CD14-positive monocyte (primary cell): Measurements from ENCODE around the gene RBM44. TPM values are rescaled to one million over a fixed set of nuclear protein-coding genes. Genes with fewer than 3 reads are reported as not detected.

Source experiments
- DNase-seq, 3 donors: peaks; one replicate each; pipeline ENCODE4 v3.0.0-alpha.2; 2011 to 2022
- H2AFZ ChIP-seq: 2 replicates; pipeline ENCODE4 v1.6.0; 2012; ENCODE audit warnings: mild to moderate bottlenecking, low read depth, low read length, inconsistent platforms; ENCODE audit not compliant: insufficient read depth, poor library complexity, severe bottlenecking
- H3K27ac ChIP-seq, 2 donors: 1 replicate in 1 of 2; 2 replicates in 1 of 2; pipeline ENCODE4 v1.5.1; 2012 to 2013; ENCODE audit warnings: low read length in 2 of 2, control low read depth in 1 of 2, inconsistent platforms in 1 of 2, low read depth in 1 of 2, mild to moderate bottlenecking in 1 of 2
- H3K27me3 ChIP-seq, 2 donors: one replicate each; pipeline versions ENCODE4 v1.6.0 to v1.6.1; 2011 to 2013; ENCODE audit warnings: low read length in 2 of 2; ENCODE audit not compliant: control insufficient read depth in 2 of 2, insufficient read depth in 2 of 2
- H3K36me3 ChIP-seq, 2 donors: replicated peaks in 1 of 2; 1 replicate in 1 of 2; 2 replicates in 1 of 2; pipeline versions ENCODE4 v1.5.1 to v1.6.1; 2012 to 2013; ENCODE audit warnings: low read length in 2 of 2, control low read depth in 1 of 2, inconsistent platforms in 1 of 2, mild to moderate bottlenecking in 1 of 2; ENCODE audit not compliant: insufficient read depth in 2 of 2, control insufficient read depth in 1 of 2
- H3K4me1 ChIP-seq, 2 donors: 1 replicate in 1 of 2; 2 replicates in 1 of 2; pipeline versions ENCODE4 v1.5.1 to v1.6.1; 2012 to 2013; ENCODE audit warnings: low read length in 2 of 2, control low read depth in 1 of 2, inconsistent platforms in 1 of 2, mild to moderate bottlenecking in 1 of 2, moderate library complexity in 1 of 2; ENCODE audit not compliant: insufficient read depth in 2 of 2, control insufficient read depth in 1 of 2
- H3K4me2 ChIP-seq: replicated peaks from 2 replicates; pipeline ENCODE3; 2012; ENCODE audit warnings: low read length, moderate library complexity, mild to moderate bottlenecking; ENCODE audit not compliant: poor library complexity, severe bottlenecking; ENCODE audit errors: extremely low read depth
- H3K4me3 ChIP-seq, 3 experiments: fragments of 200-600 bp in 1 of 3; sonication (generic) in 1 of 3; replicated peaks in 1 of 3; 1 replicate in 2 of 3; 2 replicates in 1 of 3; pipeline ENCODE4 v1.5.1; 2011 to 2013; ENCODE audit warnings: low read length in 3 of 3, mild to moderate bottlenecking in 3 of 3, control low read depth in 2 of 3, low read depth in 2 of 3, inconsistent platforms in 1 of 3, moderate library complexity in 1 of 3
- H3K79me2 ChIP-seq: 2 replicates; pipeline ENCODE4 v1.6.0; 2012; ENCODE audit warnings: mild to moderate bottlenecking, control low read depth, inconsistent platforms, low read length, moderate library complexity; ENCODE audit not compliant: insufficient read depth
- H3K9ac ChIP-seq: 2 replicates; pipeline ENCODE4 v1.6.0; 2017; ENCODE audit warnings: low read length, mild to moderate bottlenecking; ENCODE audit not compliant: insufficient read depth, poor library complexity, severe bottlenecking
- H3K9me3 ChIP-seq, 2 donors: replicated peaks in 1 of 2; 1 replicate in 1 of 2; 2 replicates in 1 of 2; pipeline versions ENCODE4 v1.5.1 to v1.6.1; 2012 to 2013; ENCODE audit warnings: low read length in 2 of 2, control low read depth in 1 of 2; ENCODE audit not compliant: control insufficient read depth in 1 of 2, insufficient read depth in 1 of 2
- H4K20me1 ChIP-seq: 2 replicates; pipeline ENCODE4 v1.6.0; 2012; ENCODE audit warnings: mild to moderate bottlenecking, low read length, control low read depth, moderate library complexity; ENCODE audit not compliant: insufficient read depth
- H3K27ac Mint-ChIP-seq, 7 donors: one replicate each; pipeline ENCODE4 v1.8.0; 2020; ENCODE audit warnings: mild to moderate bottlenecking in 7 of 7, mixed read lengths in 7 of 7, moderate library complexity in 6 of 7, inconsistent platforms in 2 of 7
- H3K27me3 Mint-ChIP-seq, 3 donors: one replicate each; pipeline ENCODE4 v1.8.0; 2021 to 2022; ENCODE audit warnings: low read depth in 3 of 3, mild to moderate bottlenecking in 3 of 3, mixed read lengths in 3 of 3, moderate library complexity in 3 of 3, inconsistent platforms in 1 of 3
- H3K36me3 Mint-ChIP-seq, 2 donors: one replicate each; pipeline ENCODE4 v1.8.0; 2020; ENCODE audit warnings: mixed read lengths in 2 of 2, inconsistent platforms in 1 of 2, mild to moderate bottlenecking in 1 of 2
- H3K4me1 Mint-ChIP-seq: one replicate; pipeline ENCODE4 v1.8.0; 2020; ENCODE audit warnings: mild to moderate bottlenecking, mixed read lengths
- H3K4me3 Mint-ChIP-seq, 2 donors: one replicate each; pipeline ENCODE4 v1.8.0; 2020; ENCODE audit warnings: mild to moderate bottlenecking in 2 of 2, mixed read lengths in 2 of 2, moderate library complexity in 1 of 2
- H3K9me3 Mint-ChIP-seq, 7 donors: one replicate each; pipeline ENCODE4 v1.8.0; 2020 to 2022; ENCODE audit warnings: mixed read lengths in 7 of 7, mild to moderate bottlenecking in 6 of 7, moderate library complexity in 6 of 7, inconsistent platforms in 2 of 7
- CTCF ChIP-seq: fragments of 200-600 bp; IDR thresholded peaks from one replicate; pipeline ENCODE4 v1.8.0; 2022; ENCODE audit warnings: antibody characterized with exemption, mild to moderate bottlenecking
- WGBS: methylation state at CpG from one replicate; pipeline ENCODE4 v1.1.5; 2013; ENCODE audit warnings: missing lambda C conversion rate; ENCODE audit not compliant: insufficient coverage; 5-methylcytosine and 5-hydroxymethylcytosine counted together
- intact Hi-C, 2 donors: fragments of 100-400 bp; cut with micrococcal nuclease; formaldehyde crosslinking; loops; one replicate each; pipeline versions ENCODE4 v1.15.0 to v1.15.1; 2023
- polyA plus RNA-seq, 3 donors: library from polyadenylated mRNA; depleted of rRNA in 1 of 3; unstranded in 2 of 3; stranded (reverse) in 1 of 3; fragments of 300-500 nt in 2 of 3; fragments of >200 nt in 1 of 3; fragmentation: Illumina TruSeq in 2 of 3; gene quantifications; 1 replicate in 2 of 3; 2 replicates in 1 of 3; pipeline ENCODE4 v1.2.3, GENCODE V29; 2012 to 2021

The RBM44 gene
- polyA plus RNA-seq, 3 donors: 0.07 to 1.5 TPM; not detected in 1

- Histone ChIP-seq H3K9me3 (no peaks in the 10 kb centered on the region), H3K27ac (no peak overlapping the region), H3K79me2 (no peaks in the 10 kb centered on the region), H3K4me1 (peaks cover 0 to 4% of the 10 kb centered on the region in 2 donors), H2AFZ (no peak overlapping the region), H3K4me3 (no peak overlapping the region), H3K36me3 (no peaks in the 10 kb centered on the region), H3K27me3 (no peaks in the 10 kb centered on the region), H3K4me2 (no peak overlapping the region), H3K9ac (no peak overlapping the region), H4K20me1 (no peaks in the 10 kb centered on the region)
- Mint-ChIP-seq H3K27ac (no peak overlapping the region), H3K4me1 (peaks cover 10% of the 10 kb centered on the region), H3K27me3 (no peaks in the 10 kb centered on the region), H3K36me3 (no peaks in the 10 kb centered on the region), H3K9me3 (no peaks in the 10 kb centered on the region), H3K4me3 (no peak overlapping the region)
- intact Hi-C loops: no loop called here
- no peak for TF ChIP-seq CTCF
- DNase-seq: no peak
- no CpG with 5 or more reads among the region's 1 CpG for WGBS
Measured at GRCh38 chr2:237816531-237816930, 18.0 kb downstream of the RBM44 start.

GRCh38 chr2:237818066-237818473 is 19.5 kb downstream of the RBM44 start:
- no peak overlapping the region for H3K27ac Mint-ChIP-seq
- no peak overlapping the region for H3K4me2 ChIP-seq

More at GRCh38 chr2:237818066-237818473, 19.5 kb downstream of the RBM44 start:
- Histone ChIP-seq H3K4me3 (no peak overlapping the region), H3K9ac (no peak overlapping the region), H3K27me3 (no peaks in the 10 kb centered on the region), H3K79me2 (no peaks in the 10 kb centered on the region), H3K4me1 (peaks cover 0 to 4% of the 10 kb centered on the region in 2 donors), H4K20me1 (no peaks in the 10 kb centered on the region), H3K36me3 (no peaks in the 10 kb centered on the region), H2AFZ (no peak overlapping the region), H3K9me3 (no peaks in the 10 kb centered on the region), H3K27ac (no peak overlapping the region)
- no peak for DNase-seq
- WGBS: no CpG with 5 or more reads among the region's 5 CpGs
- TF ChIP-seq CTCF: no peak
- no peaks in the 10 kb centered on the region for H3K27me3 Mint-ChIP-seq
- no peaks in the 10 kb centered on the region for H3K9me3 Mint-ChIP-seq
- peaks cover 10% of the 10 kb centered on the region for H3K4me1 Mint-ChIP-seq
- intact Hi-C loops: no loop called here
- no peaks in the 10 kb centered on the region for H3K36me3 Mint-ChIP-seq
- no peak overlapping the region for H3K4me3 Mint-ChIP-seq
